Body of pancreas (tissue), 4 donors: ENCODE data around the gene POR.

Experiments used
- CTCF ChIP-seq, 7 experiments: fragments of 450-650 bp in 4 of 7; fragments of 200-600 bp in 3 of 7; sonication (generic) in 3 of 7; IDR thresholded peaks; one replicate each; pipeline ENCODE4 v1.5.1; 2016 to 2019; ENCODE audit warnings: antibody characterized with exemption in 7 of 7
- POLR2A ChIP-seq, 3 donors: fragments of 450-650 bp; IDR thresholded peaks; one replicate each; pipeline ENCODE4 v1.6.1; 2016; ENCODE audit warnings: antibody characterized with exemption in 3 of 3, mild to moderate bottlenecking in 2 of 3

- TF ChIP-seq CTCF (IDR thresholded peaks at IDR 0.05) (no peak), POLR2A (IDR thresholded peaks at IDR 0.05) (no peak)
These were observed 72.3 kb downstream of the POR start for GRCh38 chr7:75987026-75987804.
